Osteoblast (primary cell): ENCODE results near the gene CLTA. TPM values are rescaled to one million over a fixed set of nuclear protein-coding genes. Genes with fewer than 3 reads are reported as not detected.

Source experiments
- DNase-seq: peaks from one replicate; pipeline ENCODE4 v3.0.0; 2011; ENCODE audit warnings: low spot score, mixed read lengths; ENCODE audit not compliant: insufficient read length; ENCODE audit errors: missing footprints
- H2AFZ ChIP-seq: 2 replicates; pipeline ENCODE4 v1.6.0; 2011; ENCODE audit warnings: mild to moderate bottlenecking, low read length
- H3K27ac ChIP-seq: 2 replicates; pipeline ENCODE4 v1.5.1; 2011; ENCODE audit warnings: mild to moderate bottlenecking, low read depth, low read length, moderate library complexity
- H3K27me3 ChIP-seq: 2 replicates; pipeline ENCODE4 v1.6.0; 2012; ENCODE audit warnings: mild to moderate bottlenecking, control low read depth, inconsistent platforms, low read length, moderate library complexity; ENCODE audit not compliant: insufficient read depth
- H3K36me3 ChIP-seq: 2 replicates; pipeline ENCODE4 v1.5.1; 2011; ENCODE audit warnings: mild to moderate bottlenecking, low read length, control low read depth, moderate library complexity; ENCODE audit not compliant: insufficient read depth
- H3K4me1 ChIP-seq: 2 replicates; pipeline ENCODE4 v1.5.1; 2011; ENCODE audit warnings: mild to moderate bottlenecking, low read length, control low read depth, moderate library complexity; ENCODE audit not compliant: insufficient read depth
- H3K4me2 ChIP-seq: 2 replicates; pipeline ENCODE4 v1.6.0; 2011; ENCODE audit warnings: mild to moderate bottlenecking, low read length; ENCODE audit not compliant: insufficient read depth
- H3K4me3 ChIP-seq: fragments of 200-600 bp; sonication (generic); 3 replicates; pipeline ENCODE4 v1.5.1; 2012; ENCODE audit warnings: mild to moderate bottlenecking, low read length, inconsistent platforms; ENCODE audit not compliant: insufficient read depth
- H3K79me2 ChIP-seq: 2 replicates; pipeline ENCODE4 v1.6.0; 2012; ENCODE audit warnings: mild to moderate bottlenecking, low read length, control low read depth, inconsistent platforms; ENCODE audit not compliant: insufficient read depth
- H3K9me3 ChIP-seq: 2 replicates; pipeline ENCODE4 v1.5.1; 2011; ENCODE audit warnings: low read depth, low read length, control low read depth
- H4K20me1 ChIP-seq: 2 replicates; pipeline ENCODE4 v1.6.0; 2012; ENCODE audit warnings: mild to moderate bottlenecking, low read length, control low read depth; ENCODE audit not compliant: insufficient read depth
- CTCF ChIP-seq: IDR thresholded peaks from 2 replicates; pipeline ENCODE4 v1.5.1; 2011; ENCODE audit warnings: mild to moderate bottlenecking, low read depth, low read length, moderate library complexity; ENCODE audit errors: extremely low read depth
- total RNA-seq: library from RNA; depleted of rRNA; stranded (reverse); fragments of >200 nt; gene quantifications from 2 replicates; pipeline ENCODE4 v1.2.3, GENCODE V29; 2012

The CLTA gene
- total RNA-seq, 1 donor = 262 TPM

- Histone ChIP-seq H2AFZ (no peak overlapping the region), H3K4me3 (no peak overlapping the region), H3K9me3 (no peaks in the 10 kb centered on the region), H3K27me3 (no peaks in the 10 kb centered on the region), H3K27ac (no peak overlapping the region), H3K36me3 (peaks cover 19% of the 10 kb centered on the region), H3K4me2 (no peak overlapping the region), H4K20me1 (peaks cover 12% of the 10 kb centered on the region), H3K4me1 (peaks cover 2% of the 10 kb centered on the region), H3K79me2 (peaks cover 62% of the 10 kb centered on the region)
- DNase-seq = no peak
- TF ChIP-seq CTCF = no peak
These were observed 59.4 kb downstream of the CLTA start for GRCh38 chr9:36250079-36250478.

GRCh38 chr9:36251428-36251827 is 60.7 kb downstream of the CLTA start:
- H3K27ac ChIP-seq = no peak overlapping the region

GRCh38 chr9:36258208-36258995 is 67.7 kb downstream of the CLTA start, which contains the start of gene GNE:
Gene GNE, minus strand, starts transcription at chr9:36258448. Its CDS starts 9,093 bp downstream, at chr9:36249355.
- Histone ChIP-seq H3K9me3 (no peaks in the 10 kb centered on the region), H3K27ac (peak within 1 kb of the TSS; percentile 91), H2AFZ (peak within 1 kb of the TSS; percentile 98), H3K4me3 (peak within 1 kb of the TSS; percentile 91), H3K36me3 (no peaks in the 10 kb centered on the region), H4K20me1 (peaks cover 2% of the 10 kb centered on the region), H3K4me1 (peaks cover 8% of the 10 kb centered on the region), H3K4me2 (peak within 1 kb of the TSS; percentile 95), H3K79me2 (peaks cover 34% of the 10 kb centered on the region), H3K27me3 (no peaks in the 10 kb centered on the region)
- no peak for TF ChIP-seq CTCF
- peak; percentile 97 for DNase-seq

More at GRCh38 chr9:36251428-36251827, 60.7 kb downstream of the CLTA start:
- no peaks in the 10 kb centered on the region for H3K9me3 ChIP-seq
- H3K4me3 ChIP-seq = no peak overlapping the region
- H2AFZ ChIP-seq = no peak overlapping the region
- no peaks in the 10 kb centered on the region for H3K27me3 ChIP-seq
- TF ChIP-seq CTCF = no peak
- peaks cover 8% of the 10 kb centered on the region for H4K20me1 ChIP-seq
- H3K4me1 ChIP-seq = peaks cover 2% of the 10 kb centered on the region
- H3K79me2 ChIP-seq = peaks cover 64% of the 10 kb centered on the region
- peaks cover 9% of the 10 kb centered on the region for H3K36me3 ChIP-seq
- no peak for DNase-seq
- no peak overlapping the region for H3K4me2 ChIP-seq

- no peak for TF ChIP-seq CTCF
- DNase-seq = no peak
- H3K27ac ChIP-seq = peak overlapping the region; percentile 91
These were observed 68.3 kb downstream of the CLTA start for GRCh38 chr9:36258996-36259533.

More at GRCh38 chr9:36258996-36259533, 68.3 kb downstream of the CLTA start:
- Histone ChIP-seq H3K4me1 (peaks cover 8% of the 10 kb centered on the region), H3K4me3 (peak overlapping the region; percentile 91), H3K27me3 (no peaks in the 10 kb centered on the region), H3K9me3 (no peaks in the 10 kb centered on the region), H3K79me2 (peaks cover 29% of the 10 kb centered on the region), H3K36me3 (no peaks in the 10 kb centered on the region), H3K4me2 (peak overlapping the region; percentile 95), H2AFZ (peak overlapping the region; percentile 98), H4K20me1 (peaks cover 2% of the 10 kb centered on the region)
